Mammary epithelial cell (primary cell): Measurements from ENCODE around the gene IDI2.

ENCODE experiments used
- EZH2 ChIP-seq: IDR thresholded peaks from 2 replicates; pipeline ENCODE4 v1.6.1; 2012; ENCODE audit warnings: low read length, inconsistent platforms, borderline replicate concordance
- TF ChIP-seq, protein P1 (sequence below), 2 donors: IDR thresholded peaks in 1 of 2; conservative IDR thresholded peaks in 1 of 2; 2 replicates each; pipeline ENCODE4 v1.5.1; 2011 to 2012; ENCODE audit warnings: inconsistent platforms in 2 of 2, low read length in 2 of 2, mild to moderate bottlenecking in 2 of 2, control low read depth in 1 of 2, low read depth in 1 of 2; ENCODE audit not compliant: insufficient read depth in 1 of 2; ENCODE audit errors: extremely low read depth in 1 of 2

DNA sequence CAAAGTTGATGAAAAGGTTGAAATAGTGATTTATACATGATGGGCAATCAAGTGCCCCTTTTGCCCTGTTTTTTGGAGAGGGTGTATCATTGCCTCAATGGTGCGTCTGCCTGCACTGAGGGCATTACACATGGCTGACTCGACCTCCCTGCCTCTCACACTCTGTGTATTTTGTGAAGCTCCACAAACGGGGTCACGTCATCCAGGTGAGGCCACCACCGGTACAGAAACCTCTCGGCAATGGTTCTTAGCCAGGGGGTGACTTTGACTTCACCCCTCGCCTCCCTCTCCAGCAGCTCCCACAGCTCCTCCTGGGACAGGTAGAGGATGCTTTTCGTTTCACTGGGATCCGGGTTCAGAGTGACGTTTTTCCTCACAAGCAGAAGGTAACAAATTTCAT lies 6.3 kb downstream of the IDI2 start:
- TF ChIP-seq, protein P1, sequence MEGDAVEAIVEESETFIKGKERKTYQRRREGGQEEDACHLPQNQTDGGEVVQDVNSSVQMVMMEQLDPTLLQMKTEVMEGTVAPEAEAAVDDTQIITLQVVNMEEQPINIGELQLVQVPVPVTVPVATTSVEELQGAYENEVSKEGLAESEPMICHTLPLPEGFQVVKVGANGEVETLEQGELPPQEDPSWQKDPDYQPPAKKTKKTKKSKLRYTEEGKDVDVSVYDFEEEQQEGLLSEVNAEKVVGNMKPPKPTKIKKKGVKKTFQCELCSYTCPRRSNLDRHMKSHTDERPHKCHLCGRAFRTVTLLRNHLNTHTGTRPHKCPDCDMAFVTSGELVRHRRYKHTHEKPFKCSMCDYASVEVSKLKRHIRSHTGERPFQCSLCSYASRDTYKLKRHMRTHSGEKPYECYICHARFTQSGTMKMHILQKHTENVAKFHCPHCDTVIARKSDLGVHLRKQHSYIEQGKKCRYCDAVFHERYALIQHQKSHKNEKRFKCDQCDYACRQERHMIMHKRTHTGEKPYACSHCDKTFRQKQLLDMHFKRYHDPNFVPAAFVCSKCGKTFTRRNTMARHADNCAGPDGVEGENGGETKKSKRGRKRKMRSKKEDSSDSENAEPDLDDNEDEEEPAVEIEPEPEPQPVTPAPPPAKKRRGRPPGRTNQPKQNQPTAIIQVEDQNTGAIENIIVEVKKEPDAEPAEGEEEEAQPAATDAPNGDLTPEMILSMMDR (conservative IDR thresholded peaks at IDR 0.05 in 1 of 2, IDR thresholded peaks at IDR 0.05 in 1 of 2; ENCODE audit: extremely low read depth in 1 of 2, insufficient read depth in 1 of 2, low read depth in 1 of 2, low read length in 2 of 2) = no peak
- TF ChIP-seq EZH2 = no peak
